Smooth muscle cell (in vitro differentiated cells): ENCODE data around the gene INSL3. TPM values are rescaled to one million over a fixed set of nuclear protein-coding genes. Genes with fewer than 3 reads are reported as not detected.

Experiments used
- DNase-seq: peaks from one replicate; lab custom pipeline; 2025; ENCODE audit not compliant: unreplicated experiment; lab: John Stamatoyannopoulos, UW
- H2AFZ ChIP-seq: fragments of 200-600 bp; sonication (generic); 2 replicates; pipeline ENCODE4 v1.6.0; 2016; ENCODE audit warnings: antibody characterized with exemption, low read depth, mild to moderate bottlenecking
- H3F3A ChIP-seq: fragments of 200-600 bp; sonication (generic); 2 replicates; pipeline ENCODE4 v1.6.0; 2017; ENCODE audit warnings: antibody characterized with exemption, low read depth
- H3K27ac ChIP-seq: fragments of 200-600 bp; sonication (generic); 2 replicates; pipeline ENCODE4 v1.5.1; 2016; ENCODE audit warnings: low read depth, mild to moderate bottlenecking
- H3K27me3 ChIP-seq: fragments of 200-600 bp; sonication (generic); 2 replicates; pipeline ENCODE4 v1.6.1; 2016; ENCODE audit warnings: low read depth, mild to moderate bottlenecking
- H3K36me3 ChIP-seq: fragments of 200-600 bp; sonication (generic); 2 replicates; pipeline ENCODE4 v1.5.1; 2016; ENCODE audit warnings: low read depth
- H3K4me1 ChIP-seq: fragments of 200-600 bp; sonication (generic); 2 replicates; pipeline ENCODE4 v1.5.1; 2016; ENCODE audit warnings: low read depth
- H3K4me2 ChIP-seq: fragments of 200-600 bp; sonication (generic); 2 replicates; pipeline ENCODE4 v1.6.0; 2016; ENCODE audit warnings: mild to moderate bottlenecking
- H3K4me3 ChIP-seq: fragments of 200-600 bp; sonication (generic); 2 replicates; pipeline ENCODE4 v1.5.1; 2016; ENCODE audit warnings: mild to moderate bottlenecking
- H3K79me2 ChIP-seq: fragments of 200-600 bp; sonication (generic); 2 replicates; pipeline ENCODE4 v1.6.0; 2016; ENCODE audit warnings: low read depth, mild to moderate bottlenecking
- H3K9ac ChIP-seq: fragments of 200-600 bp; sonication (generic); 2 replicates; pipeline ENCODE4 v1.6.0; 2016; ENCODE audit warnings: low read depth
- H3K9me3 ChIP-seq: fragments of 200-600 bp; sonication (generic); replicated peaks from 2 replicates; pipeline ENCODE4 v1.5.1; 2016; ENCODE audit warnings: low read depth
- H4K20me1 ChIP-seq: fragments of 200-600 bp; sonication (generic); 2 replicates; pipeline ENCODE4 v1.6.0; 2016; ENCODE audit warnings: low read depth
- CTCF ChIP-seq: fragments of 200-600 bp; sonication (generic); IDR thresholded peaks from 2 replicates; pipeline ENCODE4 v1.5.1; 2017; ENCODE audit warnings: borderline replicate concordance, mild to moderate bottlenecking, antibody characterized with exemption; ENCODE audit not compliant: insufficient read depth, poor library complexity, severe bottlenecking
- WGBS: methylation state at CpG from one replicate; pipeline ENCODE4 v1.1.7; 2016; ENCODE audit warnings: low lambda C conversion rate; 5-methylcytosine and 5-hydroxymethylcytosine counted together
- polyA plus RNA-seq: library from polyadenylated mRNA; unstranded; fragments of >200 nt; fragmentation: Nextera tagmentation; extraction: Ambion mirVana; gene quantifications from 2 replicates; pipeline ENCODE4 v1.2.1, GENCODE V29; 2016
- total RNA-seq: library from RNA; depleted of rRNA; stranded (reverse); fragments of >200 nt; gene quantifications from 2 replicates; pipeline ENCODE4 v1.2.3, GENCODE V29; 2014

INSL3 gene
- total and polyA plus RNA-seq, 2 experiments from 2014 or later: 0.80 to 1.1 TPM

GRCh38 chr19:17866312-17866963 is 45.1 kb upstream of the INSL3 start:
- H3K79me2 ChIP-seq: peaks cover 12% of the 10 kb centered on the region
- no peak overlapping the region for H3K4me2 ChIP-seq
- peaks cover 3% of the 10 kb centered on the region for H3K4me1 ChIP-seq
- peaks cover 40% of the 10 kb centered on the region for H4K20me1 ChIP-seq
- TF ChIP-seq CTCF: no peak
- H3K27me3 ChIP-seq: peaks cover 24% of the 10 kb centered on the region
- no peak overlapping the region for H2AFZ ChIP-seq
- H3K9ac ChIP-seq: no peak overlapping the region
- H3K27ac ChIP-seq: no peak overlapping the region
- 97% methylated on average over 7 of the region's 8 CpGs for WGBS
- no peak for DNase-seq
- no peaks in the 10 kb centered on the region for H3K9me3 ChIP-seq
- H3F3A ChIP-seq: peaks cover 24% of the 10 kb centered on the region
- H3K4me3 ChIP-seq: no peak overlapping the region
- H3K36me3 ChIP-seq: no peaks in the 10 kb centered on the region

GRCh38 chr19:17865364-17866311 is 44.3 kb upstream of the INSL3 start:
- TF ChIP-seq CTCF: no peak
- Histone ChIP-seq H3K4me3 (no peak overlapping the region), H3K79me2 (peaks cover 20% of the 10 kb centered on the region), H3K27ac (no peak overlapping the region), H3K4me1 (peaks cover 10% of the 10 kb centered on the region), H4K20me1 (peaks cover 48% of the 10 kb centered on the region), H3K9me3 (no peaks in the 10 kb centered on the region), H3K9ac (no peak overlapping the region), H3F3A (peaks cover 24% of the 10 kb centered on the region), H3K36me3 (no peaks in the 10 kb centered on the region), H3K4me2 (no peak overlapping the region), H2AFZ (no peak overlapping the region), H3K27me3 (peaks cover 19% of the 10 kb centered on the region)
- WGBS: 73% methylated on average over 13 of the region's 13 CpGs
- no peak for DNase-seq

GRCh38 chr19:17863520-17864182 is 42.3 kb upstream of the INSL3 start:
- Histone ChIP-seq H3F3A (peaks cover 24% of the 10 kb centered on the region), H3K27ac (no peak overlapping the region), H3K9ac (no peak overlapping the region), H3K4me2 (no peak overlapping the region), H4K20me1 (peaks cover 56% of the 10 kb centered on the region), H3K27me3 (no peaks in the 10 kb centered on the region), H3K4me3 (no peak overlapping the region), H3K9me3 (no peaks in the 10 kb centered on the region), H2AFZ (no peak overlapping the region), H3K4me1 (peaks cover 11% of the 10 kb centered on the region), H3K79me2 (peaks cover 29% of the 10 kb centered on the region), H3K36me3 (no peaks in the 10 kb centered on the region)
- DNase-seq: no peak
- TF ChIP-seq CTCF: no peak
- 96% methylated on average over 8 of the region's 8 CpGs for WGBS
